H9 (cell line): ENCODE results near the gene NTMT2. TPM values are rescaled to one million over a fixed set of nuclear protein-coding genes. Genes with fewer than 3 reads are reported as not detected.

ENCODE experiments used
- DNase-seq: peaks from one replicate; pipeline ENCODE4 v3.0.0-alpha.2; 2017
- H2AFZ ChIP-seq: one replicate; pipeline ENCODE4 v1.6.1; 2013; ENCODE audit warnings: mild to moderate bottlenecking, low read length, control low read depth, moderate library complexity
- H2AK5ac ChIP-seq: 2 replicates; pipeline ENCODE4 v1.6.1; 2013; ENCODE audit warnings: low read length, control low read depth, mixed read lengths; ENCODE audit not compliant: insufficient read length
- H2BK120ac ChIP-seq: one replicate; pipeline ENCODE4 v1.6.1; 2013; ENCODE audit warnings: low read depth, mild to moderate bottlenecking, low read length, control low read depth, inconsistent platforms; ENCODE audit not compliant: poor library complexity, severe bottlenecking
- H2BK12ac ChIP-seq: 2 replicates; pipeline ENCODE4 v1.6.1; 2013; ENCODE audit warnings: low read length, control low read depth, mixed read lengths, low read depth; ENCODE audit not compliant: insufficient read length
- H2BK15ac ChIP-seq: 2 replicates; pipeline ENCODE4 v1.6.1; 2013; ENCODE audit warnings: low read depth, low read length, control low read depth
- H2BK20ac ChIP-seq: one replicate; pipeline ENCODE4 v1.6.1; 2013; ENCODE audit warnings: low read depth, mild to moderate bottlenecking, low read length, control low read depth, inconsistent platforms; ENCODE audit not compliant: poor library complexity, severe bottlenecking
- H2BK5ac ChIP-seq: 2 replicates; pipeline ENCODE4 v1.6.1; 2013; ENCODE audit warnings: low read length, control low read depth, mixed read lengths; ENCODE audit not compliant: insufficient read length
- H3K14ac ChIP-seq: 2 replicates; pipeline ENCODE4 v1.6.1; 2013; ENCODE audit warnings: low read length, control low read depth; ENCODE audit not compliant: insufficient read depth
- H3K18ac ChIP-seq: 2 replicates; pipeline ENCODE4 v1.6.1; 2013; ENCODE audit warnings: low read depth, mild to moderate bottlenecking, mixed read lengths, low read length, control low read depth; ENCODE audit not compliant: insufficient read length
- H3K23ac ChIP-seq: 2 replicates; pipeline ENCODE4 v1.6.1; 2013; ENCODE audit warnings: low read length, control low read depth, mixed read lengths, low read depth; ENCODE audit not compliant: insufficient read length
- H3K23me2 ChIP-seq: 2 replicates; pipeline ENCODE4 v1.6.1; 2013; ENCODE audit warnings: low read depth, mild to moderate bottlenecking, mixed read lengths, low read length, control low read depth; ENCODE audit not compliant: insufficient read length, poor library complexity, severe bottlenecking
- H3K27ac ChIP-seq: 2 replicates; pipeline ENCODE4 v1.5.1; 2013; ENCODE audit warnings: low read length, control low read depth, mixed read lengths, low read depth; ENCODE audit not compliant: insufficient read length
- H3K27me3 ChIP-seq: 2 replicates; pipeline ENCODE4 v1.6.1; 2013; ENCODE audit warnings: low read length, control low read depth, inconsistent platforms; ENCODE audit not compliant: insufficient read depth
- H3K4ac ChIP-seq: 2 replicates; pipeline ENCODE4 v1.6.1; 2013; ENCODE audit warnings: low read depth, mild to moderate bottlenecking, control low read depth, inconsistent platforms, low read length, moderate library complexity
- H3K4me1 ChIP-seq: 2 replicates; pipeline ENCODE4 v1.6.1; 2013; ENCODE audit warnings: low read length, control low read depth, inconsistent platforms; ENCODE audit not compliant: insufficient read depth
- H3K4me2 ChIP-seq: 2 replicates; pipeline ENCODE4 v1.6.1; 2013; ENCODE audit warnings: low read length, control low read depth, mixed read lengths; ENCODE audit not compliant: insufficient read length, insufficient read depth
- H3K56ac ChIP-seq: 2 replicates; pipeline ENCODE4 v1.6.1; 2013; ENCODE audit warnings: low read depth, mild to moderate bottlenecking, mixed read lengths, low read length, control low read depth; ENCODE audit not compliant: insufficient read length
- H3K79me1 ChIP-seq: 2 replicates; pipeline ENCODE4 v1.6.1; 2013; ENCODE audit warnings: low read depth, mild to moderate bottlenecking, moderate library complexity, low read length, control low read depth, inconsistent platforms; ENCODE audit not compliant: insufficient read depth, poor library complexity, severe bottlenecking
- H3K79me2 ChIP-seq: 2 replicates; pipeline ENCODE4 v1.6.1; 2013; ENCODE audit warnings: low read length, control low read depth, inconsistent platforms; ENCODE audit not compliant: insufficient read depth
- H3K9ac ChIP-seq: 2 replicates; pipeline ENCODE4 v1.6.1; 2013; ENCODE audit warnings: low read length, control low read depth, mixed read lengths; ENCODE audit not compliant: insufficient read length; ENCODE audit errors: extremely low read depth
- H3K9me3 ChIP-seq: one replicate; pipeline ENCODE4 v1.6.1; 2013; ENCODE audit warnings: low read depth, low read length, inconsistent platforms; ENCODE audit not compliant: control insufficient read depth
- H3T11ph ChIP-seq: one replicate; pipeline ENCODE4 v1.6.1; 2013; ENCODE audit warnings: mild to moderate bottlenecking, low read length, control low read depth, inconsistent platforms
- H4K20me1 ChIP-seq: one replicate; pipeline ENCODE4 v1.6.1; 2013; ENCODE audit not compliant: control insufficient read depth, insufficient read length, insufficient read depth
- H4K5ac ChIP-seq: 2 replicates; pipeline ENCODE4 v1.6.1; 2013; ENCODE audit warnings: low read depth, mild to moderate bottlenecking, mixed read lengths, low read length, control low read depth; ENCODE audit not compliant: insufficient read length
- H4K8ac ChIP-seq: replicated peaks from 2 replicates; pipeline ENCODE4 v1.6.1; 2013; ENCODE audit warnings: low read length, control low read depth, mixed read lengths, low read depth; ENCODE audit not compliant: insufficient read length
- H4K91ac ChIP-seq: 2 replicates; pipeline ENCODE4 v1.6.1; 2013; ENCODE audit warnings: low read depth, mild to moderate bottlenecking, moderate library complexity, mixed read lengths, low read length, control low read depth; ENCODE audit not compliant: insufficient read length
- H3K27ac Mint-ChIP-seq, 3 experiments: 2 replicates in 2 of 3; 3 replicates in 1 of 3; pipeline ENCODE4 v1.8.0; 2020 to 2021; ENCODE audit warnings: mixed read lengths in 3 of 3, mild to moderate bottlenecking in 1 of 3, moderate library complexity in 1 of 3
- H3K27me3 Mint-ChIP-seq: 2 replicates; pipeline ENCODE4 v1.8.0; 2021; ENCODE audit warnings: low read depth, mild to moderate bottlenecking, moderate library complexity, mixed read lengths
- H3K36me3 Mint-ChIP-seq, 3 experiments: 2 replicates in 2 of 3; 3 replicates in 1 of 3; pipeline ENCODE4 v1.8.0; 2020 to 2021; ENCODE audit warnings: low read depth in 3 of 3, mixed read lengths in 3 of 3; ENCODE audit not compliant: insufficient read depth in 1 of 3
- H3K4me1 Mint-ChIP-seq, 2 experiments: 2 replicates each; pipeline ENCODE4 v1.8.0; 2020; ENCODE audit warnings: mixed read lengths in 2 of 2
- H3K4me3 Mint-ChIP-seq, 2 experiments: 2 replicates in 1 of 2; 3 replicates in 1 of 2; pipeline ENCODE4 v1.8.0; 2020 to 2021; ENCODE audit warnings: mild to moderate bottlenecking in 2 of 2, mixed read lengths in 2 of 2, moderate library complexity in 1 of 2
- H3K9me3 Mint-ChIP-seq, 2 experiments: 2 replicates in 1 of 2; 3 replicates in 1 of 2; pipeline ENCODE4 v1.8.0; 2020; ENCODE audit warnings: mild to moderate bottlenecking in 2 of 2, mixed read lengths in 2 of 2, moderate library complexity in 1 of 2
- WGBS: extraction: QIAGEN DNeasy Blood & Tissue Kit; methylation state at CpG from one replicate; pipeline ENCODE4 v1.1.7; 2013; ENCODE audit warnings: missing lambda C conversion rate, low lambda C conversion rate, mixed read lengths; ENCODE audit not compliant: insufficient read length; ENCODE audit errors: extremely low coverage; 5-methylcytosine and 5-hydroxymethylcytosine counted together
- total RNA-seq: library from RNA; stranded (reverse); gene quantifications from 2 replicates; pipeline ENCODE4 v1.2.1, GENCODE V29; 2021
- TF ChIP-seq, protein P1 (sequence below): fragments of 200-600 bp; sonication (generic); conservative IDR thresholded peaks from 3 replicates; pipeline ENCODE4 v1.8.0; 2021; ENCODE audit warnings: antibody characterized with exemption, mild to moderate bottlenecking

NTMT2 gene
- total RNA-seq, 1 experiment from 2014 or later, result 0.28 TPM

DNA sequence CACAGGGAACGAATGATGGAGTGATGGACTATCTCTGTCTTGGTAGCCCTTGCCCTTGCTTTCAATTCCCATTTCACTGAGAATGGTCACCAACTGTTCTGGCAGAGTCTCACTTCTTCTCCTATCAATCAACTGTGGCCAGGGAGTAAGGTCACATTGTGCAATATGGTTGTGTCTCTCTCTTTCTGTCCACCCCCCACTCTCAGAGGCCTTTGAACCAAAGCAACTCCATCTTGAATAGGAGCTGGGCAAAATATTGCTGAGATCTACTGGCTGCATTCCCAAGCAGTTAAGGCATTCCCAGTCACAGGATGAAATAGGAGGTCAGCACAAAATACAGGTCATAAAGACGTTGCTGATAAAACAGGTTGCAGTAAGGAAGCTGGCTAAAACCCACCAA, 36.7 kb downstream of the NTMT2 start:
- Histone ChIP-seq H3T11ph (no peak overlapping the region), H3K79me1 (no peaks in the 10 kb centered on the region), H3K27ac (no peak overlapping the region), H4K5ac (no peak overlapping the region), H3K9me3 (no peaks in the 10 kb centered on the region), H3K18ac (no peak overlapping the region), H3K4me2 (no peak overlapping the region), H3K56ac (no peak overlapping the region), H2AK5ac (no peak overlapping the region), H3K23ac (no peak overlapping the region), H2BK5ac (no peak overlapping the region), H3K27me3 (no peaks in the 10 kb centered on the region), H2BK15ac (no peak overlapping the region), H2BK120ac (no peak overlapping the region), H3K9ac (no peak overlapping the region), H3K14ac (no peak overlapping the region), H4K8ac (no peak overlapping the region), H2AFZ (no peak overlapping the region), H3K79me2 (no peaks in the 10 kb centered on the region), H4K20me1 (no peaks in the 10 kb centered on the region), H3K4ac (no peak overlapping the region), H2BK20ac (no peak overlapping the region), H2BK12ac (no peak overlapping the region), H3K23me2 (no peaks in the 10 kb centered on the region), H3K4me1 (no peaks in the 10 kb centered on the region), H4K91ac (no peak overlapping the region)
- H3K4me3 Mint-ChIP-seq, result no peak overlapping the region
- TF ChIP-seq, protein P1, sequence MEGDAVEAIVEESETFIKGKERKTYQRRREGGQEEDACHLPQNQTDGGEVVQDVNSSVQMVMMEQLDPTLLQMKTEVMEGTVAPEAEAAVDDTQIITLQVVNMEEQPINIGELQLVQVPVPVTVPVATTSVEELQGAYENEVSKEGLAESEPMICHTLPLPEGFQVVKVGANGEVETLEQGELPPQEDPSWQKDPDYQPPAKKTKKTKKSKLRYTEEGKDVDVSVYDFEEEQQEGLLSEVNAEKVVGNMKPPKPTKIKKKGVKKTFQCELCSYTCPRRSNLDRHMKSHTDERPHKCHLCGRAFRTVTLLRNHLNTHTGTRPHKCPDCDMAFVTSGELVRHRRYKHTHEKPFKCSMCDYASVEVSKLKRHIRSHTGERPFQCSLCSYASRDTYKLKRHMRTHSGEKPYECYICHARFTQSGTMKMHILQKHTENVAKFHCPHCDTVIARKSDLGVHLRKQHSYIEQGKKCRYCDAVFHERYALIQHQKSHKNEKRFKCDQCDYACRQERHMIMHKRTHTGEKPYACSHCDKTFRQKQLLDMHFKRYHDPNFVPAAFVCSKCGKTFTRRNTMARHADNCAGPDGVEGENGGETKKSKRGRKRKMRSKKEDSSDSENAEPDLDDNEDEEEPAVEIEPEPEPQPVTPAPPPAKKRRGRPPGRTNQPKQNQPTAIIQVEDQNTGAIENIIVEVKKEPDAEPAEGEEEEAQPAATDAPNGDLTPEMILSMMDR, result no peak
- H3K9me3 Mint-ChIP-seq, result peaks cover 5 to 8% of the 10 kb centered on the region in 2 experiments; a peak in 2 of 5 replicates
- H3K4me1 Mint-ChIP-seq, result no peaks in the 10 kb centered on the region
- no CpG with 5 or more reads among the region's 2 CpGs for WGBS
- peaks cover 2% of the 10 kb centered on the region; the same call in 1 of the 2 replicates for H3K27me3 Mint-ChIP-seq
- no peak for DNase-seq
- no peaks in the 10 kb centered on the region for H3K36me3 Mint-ChIP-seq
- H3K27ac Mint-ChIP-seq, result no peak overlapping the region
